COLO668 (cell line): ENCODE data around the gene TC2N.
"Not testable (repeated sequence)": the region's sequence is repeated elsewhere in the genome, so short reads cannot be mapped to it uniquely, and the experiment has no call there.

Experiments used
- DNase-seq: peaks from one replicate; lab custom pipeline; 2025; ENCODE audit not compliant: unreplicated experiment; lab: John Stamatoyannopoulos, UW

Gene TC2N

GRCh38 chr14:91867316-91867988 is at the start of gene TC2N:
Gene TC2N, minus strand, starts transcription at chr14:91867536. Its CDS starts 53,767 bp downstream, at chr14:91813769.
- DNase-seq = no peak

GRCh38 chr14:91912035-91912434 is 44.7 kb upstream of the TC2N start:
- no peak for DNase-seq

GRCh38 chr14:91911474-91912032 is 44.2 kb upstream of the TC2N start:
- DNase-seq = no peak

- no peak for DNase-seq
These were observed 42.9 kb upstream of the TC2N start for GRCh38 chr14:91910196-91910595.

GRCh38 chr14:91906374-91906773 is 39.0 kb upstream of the TC2N start:
- peak; percentile 19 for DNase-seq

GRCh38 chr14:91904956-91905645 is 37.8 kb upstream of the TC2N start:
- DNase-seq = no peak

- no peak for DNase-seq
These were observed 37.1 kb upstream of the TC2N start for GRCh38 chr14:91904483-91904882.

- no peak for DNase-seq
These were observed 35.7 kb upstream of the TC2N start for GRCh38 chr14:91903070-91903469.

- DNase-seq = no peak
These were observed 35.0 kb upstream of the TC2N start for GRCh38 chr14:91902336-91902735.

- DNase-seq = no peak
These were observed 34.3 kb upstream of the TC2N start for GRCh38 chr14:91901449-91902226.

- no peak for DNase-seq
These were observed 32.5 kb upstream of the TC2N start for GRCh38 chr14:91899806-91900205.

GRCh38 chr14:91899213-91899612 is 31.9 kb upstream of the TC2N start:
- peak; percentile 34 for DNase-seq

GRCh38 chr14:91898372-91898771 is 31.0 kb upstream of the TC2N start:
- no peak for DNase-seq

GRCh38 chr14:91897716-91898115 is 30.4 kb upstream of the TC2N start:
- DNase-seq = not testable (repeated sequence)

GRCh38 chr14:91897106-91897701 is 29.9 kb upstream of the TC2N start:
- no peak for DNase-seq

GRCh38 chr14:91896419-91896818 is 29.1 kb upstream of the TC2N start:
- no peak for DNase-seq

- DNase-seq = no peak
These were observed 26.3 kb upstream of the TC2N start for GRCh38 chr14:91893669-91894068.

- peak; percentile 39 for DNase-seq
These were observed 25.7 kb upstream of the TC2N start for GRCh38 chr14:91893007-91893406.

- DNase-seq = no peak
These were observed 24.4 kb upstream of the TC2N start for GRCh38 chr14:91891721-91892220.

- DNase-seq = no peak
These were observed 23.8 kb upstream of the TC2N start for GRCh38 chr14:91891101-91891500.

GRCh38 chr14:91890291-91890749 is 23.0 kb upstream of the TC2N start:
- no peak for DNase-seq
